SK-N-SH (cell line): ENCODE data around the gene PRRT4. TPM values are rescaled to one million over a fixed set of nuclear protein-coding genes. Genes with fewer than 3 reads are reported as not detected.

ENCODE experiments used
- CTCF ChIA-PET: fragments of 300-600, 350-600 bp; formaldehyde crosslinking; extraction: SDS; loops from one replicate; lab custom pipeline; 2021; lab: Yijun Ruan, JAX
- POLR2A ChIA-PET: fragments of 350-600 bp; sonication (Branson Sonifier 250); formaldehyde crosslinking; extraction: SDS; loops from one replicate; lab custom pipeline; 2020; ENCODE audit warnings: antibody characterized with exemption, inconsistent platforms; lab: Yijun Ruan, JAX
- DNase-seq: peaks from one replicate; pipeline ENCODE4 v3.0.0; 2012
- H2AFZ ChIP-seq: fragments of 200-600 bp; sonication (generic); 2 replicates; pipeline ENCODE4 v1.8.1; 2016; ENCODE audit warnings: antibody characterized with exemption, mild to moderate bottlenecking, low read depth
- H3F3A ChIP-seq: fragments of 200-600 bp; sonication (generic); replicated peaks from 2 replicates; pipeline ENCODE3; 2016; ENCODE audit warnings: antibody characterized with exemption, mild to moderate bottlenecking; ENCODE audit not compliant: insufficient read depth
- H3K27ac ChIP-seq, 2 experiments: fragments of 200-500 bp in 1 of 2; fragments of 200-600 bp in 1 of 2; sonication (Bioruptor generic) in 1 of 2; sonication (generic), shearing (Covaris generic) in 1 of 2; 2 replicates each; pipeline versions ENCODE4 v1.5.1 to v1.6.1; 2014 to 2016; ENCODE audit warnings: low read depth in 2 of 2, inconsistent platforms in 1 of 2, low read length in 1 of 2, mild to moderate bottlenecking in 1 of 2, mixed read lengths in 1 of 2
- H3K27me3 ChIP-seq: fragments of 200-600 bp; sonication (generic), shearing (Covaris generic); 2 replicates; pipeline ENCODE4 v1.6.1; 2016; ENCODE audit warnings: mixed run types; ENCODE audit not compliant: insufficient read depth
- H3K36me3 ChIP-seq, 2 experiments: fragments of 200-500 bp in 1 of 2; fragments of 200-600 bp in 1 of 2; sonication (Bioruptor generic) in 1 of 2; sonication (generic) in 1 of 2; replicated peaks in 1 of 2; 2 replicates each; pipeline versions ENCODE3 to v1.5.1; 2014 to 2016; ENCODE audit warnings: low read length in 1 of 2, mild to moderate bottlenecking in 1 of 2; ENCODE audit not compliant: insufficient read depth in 2 of 2, control insufficient read depth in 1 of 2
- H3K4me1 ChIP-seq, 2 experiments: fragments of 200-500 bp in 1 of 2; fragments of 200-600 bp in 1 of 2; sonication (Bioruptor generic) in 1 of 2; sonication (generic), shearing (Covaris generic) in 1 of 2; 2 replicates each; pipeline versions ENCODE4 v1.5.1 to v1.6.1; 2014 to 2016; ENCODE audit warnings: low read depth in 1 of 2, low read length in 1 of 2, mixed run types in 1 of 2; ENCODE audit not compliant: insufficient read depth in 2 of 2, control insufficient read depth in 1 of 2
- H3K4me2 ChIP-seq: fragments of 200-600 bp; sonication (generic), shearing (Covaris generic); 2 replicates; pipeline ENCODE4 v1.6.1; 2017; ENCODE audit warnings: mixed run types
- H3K4me3 ChIP-seq, 2 experiments: fragments of 200-500 bp in 1 of 2; fragments of 200-600 bp in 1 of 2; sonication (Bioruptor generic) in 1 of 2; sonication (generic), shearing (Covaris generic) in 1 of 2; 2 replicates each; pipeline versions ENCODE4 v1.5.1 to v1.8.1; 2014 to 2016; ENCODE audit warnings: low read depth in 2 of 2, inconsistent platforms in 1 of 2, low read length in 1 of 2, mild to moderate bottlenecking in 1 of 2, mixed read lengths in 1 of 2, moderate library complexity in 1 of 2
- H3K79me2 ChIP-seq: fragments of 200-600 bp; sonication (generic); 2 replicates; pipeline ENCODE4 v1.8.1; 2017; ENCODE audit warnings: mild to moderate bottlenecking; ENCODE audit not compliant: insufficient read depth
- H3K9ac ChIP-seq: fragments of 200-600 bp; sonication (generic); 2 replicates; pipeline ENCODE4 v1.6.1; 2017; ENCODE audit warnings: mixed run types
- H3K9me2 ChIP-seq: fragments of 200-600 bp; sonication (generic); 2 replicates; pipeline ENCODE4 v1.6.1; 2017; ENCODE audit warnings: mixed run types
- H3K9me3 ChIP-seq: fragments of 200-600 bp; sonication (generic); 2 replicates; pipeline ENCODE4 v1.6.1; 2017; ENCODE audit warnings: mixed run types, mild to moderate bottlenecking, moderate library complexity
- H4K20me1 ChIP-seq: fragments of 200-600 bp; sonication (generic); 2 replicates; pipeline ENCODE4 v1.6.1; 2017; ENCODE audit warnings: mild to moderate bottlenecking, mixed run types; ENCODE audit not compliant: insufficient read depth
- CHD2 ChIP-seq: fragments of 150-350 bp; IDR thresholded peaks from 2 replicates; pipeline ENCODE4 v1.6.1; 2018; ENCODE audit warnings: low read length; ENCODE audit not compliant: partially characterized antibody
- CTCF ChIP-seq: fragments of 200-600 bp; sonication (generic); IDR thresholded peaks from 2 replicates; pipeline ENCODE4 v1.6.1; 2017; ENCODE audit warnings: antibody characterized with exemption, mild to moderate bottlenecking, moderate library complexity
- FOSL2 ChIP-seq: IDR thresholded peaks from 2 replicates; pipeline ENCODE4 v1.4.0; 2012; ENCODE audit warnings: low read depth, mild to moderate bottlenecking, moderate library complexity, borderline replicate concordance
- FOXJ3 ChIP-seq: sonication (generic); formaldehyde crosslinking; IDR thresholded peaks from 2 replicates; pipeline ENCODE4 v1.5.1; 2020; ENCODE audit warnings: mild to moderate bottlenecking, missing genetic modification reagents
- GABPA ChIP-seq: IDR thresholded peaks from 2 replicates; pipeline ENCODE4 v1.4.0; 2012; ENCODE audit warnings: low read depth, mild to moderate bottlenecking
- IRF3 ChIP-seq: fragments of 150-350 bp; IDR thresholded peaks from 2 replicates; pipeline ENCODE4 v1.6.1; 2016; ENCODE audit warnings: mild to moderate bottlenecking, low read depth, low read length
- JUND ChIP-seq: IDR thresholded peaks from 2 replicates; pipeline ENCODE4 v1.4.0; 2012
- MAX ChIP-seq: IDR thresholded peaks from 2 replicates; pipeline ENCODE4 v1.4.0; 2012; ENCODE audit warnings: low read depth
- MXI1 ChIP-seq: IDR thresholded peaks from 2 replicates; pipeline ENCODE4 v1.6.1; 2012; ENCODE audit warnings: mild to moderate bottlenecking, low read depth, low read length, improper control_type of control experiment
- NRF1 ChIP-seq: IDR thresholded peaks from 2 replicates; pipeline ENCODE4 v1.6.1; 2012; ENCODE audit warnings: low read depth, mild to moderate bottlenecking, low read length
- PBX3 ChIP-seq: IDR thresholded peaks from 2 replicates; pipeline ENCODE4; 2012
- RCOR1 ChIP-seq: fragments of 150-350 bp; IDR thresholded peaks from 2 replicates; pipeline ENCODE4 v1.6.1; 2017; ENCODE audit warnings: antibody characterized with exemption, low read length
- RFX5 ChIP-seq: IDR thresholded peaks from 2 replicates; pipeline ENCODE4 v1.6.1; 2012; ENCODE audit warnings: mild to moderate bottlenecking, improper control_type of control experiment, low read length
- RXRA ChIP-seq: IDR thresholded peaks from 2 replicates; pipeline ENCODE4 v1.4.0; 2012; ENCODE audit warnings: low read depth, mild to moderate bottlenecking, borderline replicate concordance
- TCF12 ChIP-seq: IDR thresholded peaks from 2 replicates; pipeline ENCODE4 v1.4.0; 2012
- TEAD4 ChIP-seq: IDR thresholded peaks from 2 replicates; pipeline ENCODE4 v1.4.0; 2012; ENCODE audit warnings: mild to moderate bottlenecking, borderline replicate concordance; ENCODE audit not compliant: insufficient read depth
- WGBS: methylation state at CpG from one replicate; pipeline ENCODE4 v1.1.6; 2017; ENCODE audit warnings: low lambda C conversion rate; 5-methylcytosine and 5-hydroxymethylcytosine counted together
- polyA plus RNA-seq, 3 experiments: library from polyadenylated mRNA; depleted of rRNA; stranded (reverse); fragments of >200 nt; gene quantifications; 2 replicates each; pipeline ENCODE4 v1.2.3, GENCODE V29; 2012

PRRT4 gene
- polyA plus RNA-seq, 1 of the 3 experiments (the other 2 are of a cell fraction) = 1.5 TPM

- ChIA-PET CTCF (interaction anchor here (1.1 to 15.8 kb wide), 5 partner anchors 14 to 215 kb away, joined by 3 to 1786 read pairs (median 387); partner anchors contain the start of genes IMPDH1 and PRRT4), POLR2A (interaction anchor here (0.6 to 5.1 kb wide), 2 partner anchors 22 to 38 kb away, joined by 3 to 107 read pairs; no protein-coding TSS in a partner anchor)
- no peak for TF ChIP-seq GABPA
- TF ChIP-seq CTCF = no peak
- TF ChIP-seq IRF3 = no peak
- TF ChIP-seq RXRA = no peak
- TF ChIP-seq CHD2 = no peak
- no peak for TF ChIP-seq RCOR1
- TF ChIP-seq JUND = no peak
- no peak for TF ChIP-seq TEAD4
- TF ChIP-seq TCF12 = no peak
- no peak for TF ChIP-seq RFX5
- no peak for TF ChIP-seq PBX3
- TF ChIP-seq NRF1 = no peak
- TF ChIP-seq FOXJ3 (CRISPR knock-in tag) = no peak
- TF ChIP-seq FOSL2 = no peak
- TF ChIP-seq MAX = no peak
- TF ChIP-seq MXI1 = no peak
- H4K20me1 ChIP-seq = no peaks in the 10 kb centered on the region
- no peaks in the 10 kb centered on the region for H3K36me3 ChIP-seq
- DNase-seq = peak; percentile 41
- peaks cover 0 to 51% of the 10 kb centered on the region in 2 experiments; a peak in 2 of 4 replicates for H3K4me1 ChIP-seq
- peaks cover 7% of the 10 kb centered on the region; the same call in 1 of the 2 replicates for H3K27me3 ChIP-seq
- no peak overlapping the region for H3K4me3 ChIP-seq
- H2AFZ ChIP-seq = no peak overlapping the region
- H3K79me2 ChIP-seq = no peaks in the 10 kb centered on the region
- no peaks in the 10 kb centered on the region for H3K9me2 ChIP-seq
- no peaks in the 10 kb centered on the region for H3K9me3 ChIP-seq
- no peak overlapping the region for H3K9ac ChIP-seq
- no peak overlapping the region for H3K4me2 ChIP-seq
- 80% methylated on average over 30 of the region's 35 CpGs for WGBS
- no peaks in the 10 kb centered on the region for H3F3A ChIP-seq
- peak overlapping the region in 1 of 2 experiments; percentile 92; a peak in 2 of 4 replicates for H3K27ac ChIP-seq
These were observed 10.7 kb downstream of the PRRT4 start for GRCh38 chr7:128350708-128351295.
